OCI-LY7 (cell line): ENCODE data around the gene SLA2.
"Not testable (repeated sequence)": the region's sequence is repeated elsewhere in the genome, so short reads cannot be mapped to it uniquely, and the experiment has no call there.

Experiments
- EZH2phosphoT487 ChIP-seq: fragments of 200-600 bp; sonication (generic); IDR thresholded peaks from 2 replicates; pipeline ENCODE4 v1.6.1; 2018; ENCODE audit warnings: low read depth, borderline replicate concordance, mild to moderate bottlenecking, mixed run types, antibody characterized with exemption, low read length, moderate library complexity, mixed read lengths
- TF ChIP-seq, protein P1 (sequence below): fragments of 200-600 bp; sonication (generic); conservative IDR thresholded peaks from 2 replicates; pipeline ENCODE4 v1.5.1; 2014; ENCODE audit warnings: mild to moderate bottlenecking, antibody characterized with exemption, low read length, moderate library complexity, mixed read lengths

DNA sequence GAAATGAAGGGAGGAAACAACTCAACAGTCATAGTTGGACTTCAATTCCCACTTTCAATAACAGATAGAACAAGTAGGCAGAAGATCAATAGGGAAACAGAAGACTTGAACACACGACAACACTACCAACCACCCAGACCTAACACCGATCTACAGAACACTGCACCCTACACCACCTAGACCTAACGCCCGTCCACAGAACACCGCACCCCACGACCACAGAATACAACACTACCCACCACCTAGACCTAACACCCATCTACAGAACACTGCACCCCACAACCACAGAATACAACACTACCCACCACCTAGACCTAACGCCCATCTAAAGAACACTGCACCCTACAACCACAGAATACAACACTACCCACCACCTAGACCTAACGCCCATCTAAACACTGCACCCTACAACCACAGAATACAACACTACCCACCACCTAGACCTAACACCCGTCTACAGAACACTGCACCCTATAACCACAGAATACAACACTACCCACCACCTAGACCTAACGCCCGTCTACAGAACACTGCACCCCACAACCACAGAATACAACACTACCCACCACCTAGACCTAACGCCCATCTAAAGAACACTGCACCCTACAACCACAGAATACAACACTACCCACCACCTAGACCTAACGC, 81.8 kb downstream of the SLA2 start:
- TF ChIP-seq, protein P1, sequence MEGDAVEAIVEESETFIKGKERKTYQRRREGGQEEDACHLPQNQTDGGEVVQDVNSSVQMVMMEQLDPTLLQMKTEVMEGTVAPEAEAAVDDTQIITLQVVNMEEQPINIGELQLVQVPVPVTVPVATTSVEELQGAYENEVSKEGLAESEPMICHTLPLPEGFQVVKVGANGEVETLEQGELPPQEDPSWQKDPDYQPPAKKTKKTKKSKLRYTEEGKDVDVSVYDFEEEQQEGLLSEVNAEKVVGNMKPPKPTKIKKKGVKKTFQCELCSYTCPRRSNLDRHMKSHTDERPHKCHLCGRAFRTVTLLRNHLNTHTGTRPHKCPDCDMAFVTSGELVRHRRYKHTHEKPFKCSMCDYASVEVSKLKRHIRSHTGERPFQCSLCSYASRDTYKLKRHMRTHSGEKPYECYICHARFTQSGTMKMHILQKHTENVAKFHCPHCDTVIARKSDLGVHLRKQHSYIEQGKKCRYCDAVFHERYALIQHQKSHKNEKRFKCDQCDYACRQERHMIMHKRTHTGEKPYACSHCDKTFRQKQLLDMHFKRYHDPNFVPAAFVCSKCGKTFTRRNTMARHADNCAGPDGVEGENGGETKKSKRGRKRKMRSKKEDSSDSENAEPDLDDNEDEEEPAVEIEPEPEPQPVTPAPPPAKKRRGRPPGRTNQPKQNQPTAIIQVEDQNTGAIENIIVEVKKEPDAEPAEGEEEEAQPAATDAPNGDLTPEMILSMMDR: not testable (repeated sequence)
- TF ChIP-seq EZH2phosphoT487: not testable (repeated sequence)
